Epithelial cell of esophagus (primary cell): ENCODE data around the gene FAM32A.

Experiments
- DNase-seq: peaks from one replicate; pipeline ENCODE4 v3.0.0; 2010; ENCODE audit warnings: low read depth
- H3K4me3 ChIP-seq: 2 replicates; pipeline ENCODE4 v1.5.1; 2011; ENCODE audit warnings: mild to moderate bottlenecking, low read length, control low read depth
- TF ChIP-seq, protein P1 (sequence below): IDR thresholded peaks from 2 replicates; pipeline ENCODE4 v1.5.1; 2011; ENCODE audit warnings: low read depth, mild to moderate bottlenecking, low read length, control low read depth, inconsistent platforms; ENCODE audit not compliant: insufficient read depth; ENCODE audit errors: missing control alignments

Gene FAM32A

GRCh38 chr19:16206637-16207036 lies 21.4 kb downstream of the FAM32A start:
- TF ChIP-seq, protein P1, sequence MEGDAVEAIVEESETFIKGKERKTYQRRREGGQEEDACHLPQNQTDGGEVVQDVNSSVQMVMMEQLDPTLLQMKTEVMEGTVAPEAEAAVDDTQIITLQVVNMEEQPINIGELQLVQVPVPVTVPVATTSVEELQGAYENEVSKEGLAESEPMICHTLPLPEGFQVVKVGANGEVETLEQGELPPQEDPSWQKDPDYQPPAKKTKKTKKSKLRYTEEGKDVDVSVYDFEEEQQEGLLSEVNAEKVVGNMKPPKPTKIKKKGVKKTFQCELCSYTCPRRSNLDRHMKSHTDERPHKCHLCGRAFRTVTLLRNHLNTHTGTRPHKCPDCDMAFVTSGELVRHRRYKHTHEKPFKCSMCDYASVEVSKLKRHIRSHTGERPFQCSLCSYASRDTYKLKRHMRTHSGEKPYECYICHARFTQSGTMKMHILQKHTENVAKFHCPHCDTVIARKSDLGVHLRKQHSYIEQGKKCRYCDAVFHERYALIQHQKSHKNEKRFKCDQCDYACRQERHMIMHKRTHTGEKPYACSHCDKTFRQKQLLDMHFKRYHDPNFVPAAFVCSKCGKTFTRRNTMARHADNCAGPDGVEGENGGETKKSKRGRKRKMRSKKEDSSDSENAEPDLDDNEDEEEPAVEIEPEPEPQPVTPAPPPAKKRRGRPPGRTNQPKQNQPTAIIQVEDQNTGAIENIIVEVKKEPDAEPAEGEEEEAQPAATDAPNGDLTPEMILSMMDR: no peak
- H3K4me3 ChIP-seq: no peak overlapping the region
- no peak for DNase-seq

- TF ChIP-seq, protein P1: no peak
- no peak overlapping the region for H3K4me3 ChIP-seq
- no peak for DNase-seq
Measured at GRCh38 chr19:16207063-16207462, 21.9 kb downstream of the FAM32A start.

GRCh38 chr19:16207490-16208025 lies 22.3 kb downstream of the FAM32A start:
- H3K4me3 ChIP-seq: no peak overlapping the region
- no peak for DNase-seq

GRCh38 chr19:16208064-16208759 lies 23.0 kb downstream of the FAM32A start:
- TF ChIP-seq, protein P1: no peak
- H3K4me3 ChIP-seq: no peak overlapping the region
- no peak for DNase-seq

More at GRCh38 chr19:16207490-16208025, 22.3 kb downstream of the FAM32A start:
- TF ChIP-seq, protein P1: no peak

DNA sequence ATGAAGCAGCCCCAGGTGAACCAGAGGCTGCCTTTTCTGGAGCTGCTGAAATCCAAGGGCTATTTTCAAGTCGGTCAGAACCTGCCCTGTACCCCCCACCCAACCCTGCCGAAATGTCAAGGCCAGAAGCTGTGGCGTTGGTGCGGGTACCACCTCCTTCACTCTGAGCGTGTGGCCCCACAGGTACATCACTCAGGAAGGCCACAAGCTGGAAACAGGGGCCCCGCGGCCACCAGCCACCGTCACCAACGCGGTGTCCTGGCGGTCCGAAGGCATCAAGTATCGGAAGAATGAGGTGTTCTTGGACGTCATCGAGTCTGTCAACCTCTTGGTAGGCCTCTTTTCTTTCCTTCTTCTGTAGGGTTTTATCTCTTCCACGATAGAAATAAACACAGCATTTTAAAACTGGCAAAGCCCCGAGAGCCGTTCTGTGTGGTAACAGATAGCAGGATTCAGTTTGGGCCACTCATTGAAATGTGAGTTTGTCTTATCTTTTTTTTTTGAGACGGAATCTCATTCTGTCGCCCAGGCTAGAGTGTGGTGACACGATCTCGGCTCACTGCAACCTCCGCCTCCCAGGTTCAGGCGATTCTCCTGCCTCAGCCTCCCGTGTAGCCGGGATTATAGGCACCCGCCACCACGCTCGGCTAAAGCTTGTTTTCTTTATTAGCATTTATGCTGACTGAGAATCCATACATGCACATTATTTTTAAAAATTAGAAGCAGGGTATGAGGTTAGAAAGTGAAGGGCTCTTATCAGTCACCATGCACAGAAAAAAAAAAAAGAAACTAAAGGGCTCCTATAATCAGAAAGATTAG lies 23.8 kb downstream of the FAM32A start:
- TF ChIP-seq, protein P1: no peak
- no peak for DNase-seq

GRCh38 chr19:16210168-16210567 lies 25.0 kb downstream of the FAM32A start:
- H3K4me3 ChIP-seq: no peak overlapping the region
- TF ChIP-seq, protein P1: no peak
- no peak for DNase-seq

More for the DNA sequence above, 23.8 kb downstream of the FAM32A start:
- H3K4me3 ChIP-seq: no peak overlapping the region
